HCT116 (cell line): ENCODE measurements around the gene SKP2.

Source experiments
- CEBPB ChIP-seq: IDR thresholded peaks from 2 replicates; pipeline ENCODE4 v1.6.1; 2012; ENCODE audit warnings: low read depth
- ELF1 ChIP-seq: IDR thresholded peaks from 2 replicates; pipeline ENCODE4 v1.6.1; 2012; ENCODE audit warnings: low read depth, borderline replicate concordance
- POLR2AphosphoS5 ChIP-seq: IDR thresholded peaks from 2 replicates; pipeline ENCODE4 v1.6.1; 2011; ENCODE audit warnings: mild to moderate bottlenecking, low read depth, low read length, moderate library complexity
- REST ChIP-seq: IDR thresholded peaks from 2 replicates; pipeline ENCODE4 v1.6.1; 2012; ENCODE audit warnings: low read depth
- ZBTB33 ChIP-seq: IDR thresholded peaks from 2 replicates; pipeline ENCODE4 v1.6.1; 2011; ENCODE audit warnings: mild to moderate bottlenecking, low read length, moderate library complexity; ENCODE audit not compliant: insufficient replicate concordance; ENCODE audit errors: extremely low read depth

DNA sequence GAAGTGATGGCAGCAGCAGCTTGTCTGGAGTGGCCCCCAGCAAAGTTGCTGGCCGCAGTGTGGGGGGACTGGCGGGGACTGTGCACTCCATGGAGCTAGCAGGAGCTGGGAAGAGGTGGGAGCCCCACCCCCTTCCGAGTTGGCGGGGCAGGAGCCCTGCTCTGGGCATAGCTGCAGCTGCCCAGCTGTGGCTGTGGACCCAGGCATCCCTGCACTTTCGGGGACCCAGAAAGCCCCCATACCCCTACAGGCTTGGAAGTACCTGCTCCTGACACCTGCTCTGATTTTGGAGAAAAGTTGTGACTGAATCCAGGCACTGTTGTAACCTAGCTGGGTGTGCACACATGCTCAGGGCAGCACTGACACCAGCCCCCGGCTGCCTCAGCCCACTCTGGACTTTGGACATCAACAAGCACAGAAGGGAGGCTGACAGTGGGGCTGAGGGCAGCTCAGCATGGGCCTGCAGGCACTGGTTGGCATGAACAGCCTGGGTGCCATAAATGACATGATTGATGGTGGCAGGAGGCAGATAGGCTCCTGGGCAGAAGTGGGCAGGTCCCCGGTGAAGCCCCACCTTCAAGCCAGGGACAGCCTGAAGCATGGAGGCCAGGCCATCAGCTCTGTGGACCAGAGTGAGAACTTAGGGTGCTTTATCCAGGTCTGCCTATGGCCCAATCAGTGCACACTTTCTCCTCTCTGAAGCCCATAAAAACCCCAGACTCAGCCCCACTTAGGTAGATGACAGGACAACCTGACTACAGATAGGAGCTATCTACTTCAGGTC is 12.8 kb upstream of the SKP2 start:
- TF ChIP-seq CEBPB (no peak), REST (no peak), ZBTB33 (no peak), POLR2AphosphoS5 (no peak), ELF1 (no peak)
